K562 (cell line): ENCODE results near the gene GNAI2. TPM values are rescaled to one million over a fixed set of nuclear protein-coding genes. Genes with fewer than 3 reads are reported as not detected.
A peak's percentile ranks its signal among the peaks of the same experiment; 100 is the strongest.

ENCODE experiments used
- CGGBP1 ChIP-seq: fragments of 250-450 bp; sonication (Bioruptor Pico); IDR thresholded peaks from 2 replicates; pipeline ENCODE4 v1.9.0; 2021; ENCODE audit warnings: mild to moderate bottlenecking
- GABPA ChIP-seq: fragments of 200-800 bp; sonication (Bioruptor generic); conservative IDR thresholded peaks from 2 replicates; pipeline ENCODE4 v1.6.1; 2016; ENCODE audit warnings: low read depth, missing genetic modification characterization, missing compliant biosample characterization
- MEIS2 ChIP-seq: fragments of 450-650 bp; IDR thresholded peaks from 2 replicates; pipeline ENCODE4 v1.6.1; 2014; ENCODE audit warnings: mild to moderate bottlenecking; ENCODE audit not compliant: partially characterized antibody
- MTA3 ChIP-seq: fragments of 450-650 bp; formaldehyde crosslinking; IDR thresholded peaks from 2 replicates; pipeline ENCODE4 v1.6.1; 2017; ENCODE audit warnings: mild to moderate bottlenecking, borderline replicate concordance
- NKRF ChIP-seq: fragments of 450-650 bp; IDR thresholded peaks from 2 replicates; pipeline ENCODE4 v1.6.1; 2016; ENCODE audit warnings: borderline replicate concordance
- PHF20 ChIP-seq: fragments of 450-650 bp; IDR thresholded peaks from 2 replicates; pipeline ENCODE4 v1.6.1; 2018; ENCODE audit not compliant: partially characterized antibody
- POLR2H ChIP-seq: IDR thresholded peaks from 2 replicates; pipeline ENCODE4 v1.6.1; 2016; ENCODE audit warnings: missing genetic modification characterization, low read depth, mild to moderate bottlenecking, control low read depth, missing compliant biosample characterization, moderate library complexity
- SMARCC2 ChIP-seq: fragments of 450-650 bp; IDR thresholded peaks from 2 replicates; pipeline ENCODE4 v1.6.1; 2017; ENCODE audit warnings: antibody characterized with exemption, moderate library complexity, mild to moderate bottlenecking, low read depth
- SRSF1 ChIP-seq: fragments of 200-400 bp; formaldehyde crosslinking; IDR thresholded peaks from 2 replicates; pipeline ENCODE4 v1.6.1; 2017; ENCODE audit warnings: mild to moderate bottlenecking, low read depth, low read length, moderate library complexity
- TEAD4 ChIP-seq, 2 experiments: sonication (generic) in 1 of 2; formaldehyde crosslinking in 1 of 2; IDR thresholded peaks; 2 replicates each; pipeline versions ENCODE4 v1.6.1 to v1.8.0; 2012 to 2022; ENCODE audit warnings: borderline replicate concordance in 1 of 2, inconsistent platforms in 1 of 2, low read length in 1 of 2, mild to moderate bottlenecking in 1 of 2, missing genetic modification reagents in 1 of 2
- ZBTB43 ChIP-seq: sonication (generic); formaldehyde crosslinking; IDR thresholded peaks from 2 replicates; pipeline ENCODE4 v1.8.0; 2023; ENCODE audit warnings: mild to moderate bottlenecking, missing genetic modification reagents
- ZNF695 ChIP-seq: fragments of 450-650 bp; formaldehyde crosslinking; IDR thresholded peaks from 2 replicates; pipeline ENCODE4 v1.4.0; 2020; ENCODE audit warnings: mild to moderate bottlenecking, moderate library complexity
- polyA plus RNA-seq, 8 experiments: library from polyadenylated mRNA; depleted of rRNA in 4 of 8; stranded (reverse) in 5 of 8; unstranded in 3 of 8; fragments of >200 nt; fragmentation: Nextera tagmentation in 2 of 8; fragmentation: Illumina TruSeq in 1 of 8; extraction: Ambion mirVana in 2 of 8; extraction: Trizol in 1 of 8; gene quantifications; 2 replicates each; pipeline versions ENCODE4 v1.2.1 to v1.2.3, GENCODE V29; 2011 to 2014; ENCODE audit warnings: inconsistent platforms in 1 of 8, missing spikeins in 1 of 8
- total RNA-seq, 7 experiments: library from RNA; depleted of rRNA in 6 of 7; stranded (reverse); fragments of >200 nt in 6 of 7; fragmentation: Illumina TruSeq in 2 of 7; extraction: Trizol in 2 of 7; gene quantifications; 2 replicates each; pipeline versions ENCODE4 v1.2.1 to v1.2.3, GENCODE V29; 2011 to 2021; ENCODE audit warnings: low replicate concordance in 1 of 7
- TF ChIP-seq, protein P1 (sequence below): fragments of 250-450 bp; sonication (Bioruptor Pico); IDR thresholded peaks from 2 replicates; pipeline ENCODE4 v1.8.0; 2021; ENCODE audit warnings: moderate library complexity, mild to moderate bottlenecking, inconsistent platforms
- TF ChIP-seq, protein P2 (sequence below): fragments of 200-800 bp; sonication (Bioruptor generic); IDR thresholded peaks from 2 replicates; pipeline ENCODE4 v1.6.1; 2017; ENCODE audit warnings: missing genetic modification characterization, missing compliant biosample characterization
- TF ChIP-seq, protein P3 (sequence below): fragments of 450-650 bp; formaldehyde crosslinking; IDR thresholded peaks from 2 replicates; pipeline ENCODE4 v1.4.0; 2020; ENCODE audit warnings: mild to moderate bottlenecking, moderate library complexity
- TF ChIP-seq, protein P4 (sequence below): fragments of 250-450 bp; sonication (Bioruptor Pico); IDR thresholded peaks from 2 replicates; pipeline ENCODE4 v1.5.0; 2021

Gene GNAI2
- total and polyA plus RNA-seq, 9 of the 15 experiments (the other 6 are each of a cell fraction or from before 2014, with no cell fraction given) = 1.1 to 72.2 (median 42.7) TPM

DNA sequence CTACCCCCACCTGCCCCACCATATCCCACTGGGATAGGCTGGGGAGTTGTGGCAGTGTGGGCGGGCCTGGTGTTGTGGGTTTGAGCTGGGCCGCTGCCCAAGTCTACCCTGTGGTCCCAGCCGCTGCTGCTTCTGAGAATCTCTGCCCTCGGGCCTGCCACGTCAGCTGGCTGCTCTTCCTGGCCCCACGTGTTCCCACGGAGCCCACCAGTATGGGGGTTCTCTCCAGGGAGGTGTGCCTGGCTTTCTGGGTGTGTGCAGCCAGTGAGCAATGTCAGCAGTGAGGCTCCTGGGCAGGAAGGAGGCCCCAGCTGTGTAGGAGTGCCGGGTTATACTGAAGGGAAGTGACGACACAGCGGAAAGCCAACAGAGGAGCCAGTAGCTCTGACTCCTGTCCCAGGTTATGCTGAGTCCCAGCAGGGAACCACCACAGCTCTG is 10.5 kb downstream of the GNAI2 start (continued):
- TF ChIP-seq ZBTB43 (no peak), MTA3 (no peak), SMARCC2 (no peak), ZNF695 (CRISPR knock-in tag) (no peak), POLR2H (tag) (no peak), NKRF (0 out of 2 replicates have a peak, but pooled peaks have one; percentile 31), TEAD4 (IDR thresholded peaks at IDR 0.05; ENCODE audit: low read length) (no peak), TEAD4 (CRISPR knock-in tag; IDR thresholded peaks at IDR 0.05; ENCODE audit: borderline replicate concordance) (no peak), CGGBP1 (CRISPR knock-in tag) (no peak), GABPA (tag) (peak; percentile 87), PHF20 (no peak), SRSF1 (no peak), MEIS2 (no peak)
- TF ChIP-seq, protein P1, sequence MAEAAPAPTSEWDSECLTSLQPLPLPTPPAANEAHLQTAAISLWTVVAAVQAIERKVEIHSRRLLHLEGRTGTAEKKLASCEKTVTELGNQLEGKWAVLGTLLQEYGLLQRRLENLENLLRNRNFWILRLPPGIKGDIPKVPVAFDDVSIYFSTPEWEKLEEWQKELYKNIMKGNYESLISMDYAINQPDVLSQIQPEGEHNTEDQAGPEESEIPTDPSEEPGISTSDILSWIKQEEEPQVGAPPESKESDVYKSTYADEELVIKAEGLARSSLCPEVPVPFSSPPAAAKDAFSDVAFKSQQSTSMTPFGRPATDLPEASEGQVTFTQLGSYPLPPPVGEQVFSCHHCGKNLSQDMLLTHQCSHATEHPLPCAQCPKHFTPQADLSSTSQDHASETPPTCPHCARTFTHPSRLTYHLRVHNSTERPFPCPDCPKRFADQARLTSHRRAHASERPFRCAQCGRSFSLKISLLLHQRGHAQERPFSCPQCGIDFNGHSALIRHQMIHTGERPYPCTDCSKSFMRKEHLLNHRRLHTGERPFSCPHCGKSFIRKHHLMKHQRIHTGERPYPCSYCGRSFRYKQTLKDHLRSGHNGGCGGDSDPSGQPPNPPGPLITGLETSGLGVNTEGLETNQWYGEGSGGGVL (CRISPR knock-in tag) = no peak
- TF ChIP-seq, protein P2, sequence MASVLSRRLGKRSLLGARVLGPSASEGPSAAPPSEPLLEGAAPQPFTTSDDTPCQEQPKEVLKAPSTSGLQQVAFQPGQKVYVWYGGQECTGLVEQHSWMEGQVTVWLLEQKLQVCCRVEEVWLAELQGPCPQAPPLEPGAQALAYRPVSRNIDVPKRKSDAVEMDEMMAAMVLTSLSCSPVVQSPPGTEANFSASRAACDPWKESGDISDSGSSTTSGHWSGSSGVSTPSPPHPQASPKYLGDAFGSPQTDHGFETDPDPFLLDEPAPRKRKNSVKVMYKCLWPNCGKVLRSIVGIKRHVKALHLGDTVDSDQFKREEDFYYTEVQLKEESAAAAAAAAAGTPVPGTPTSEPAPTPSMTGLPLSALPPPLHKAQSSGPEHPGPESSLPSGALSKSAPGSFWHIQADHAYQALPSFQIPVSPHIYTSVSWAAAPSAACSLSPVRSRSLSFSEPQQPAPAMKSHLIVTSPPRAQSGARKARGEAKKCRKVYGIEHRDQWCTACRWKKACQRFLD (CRISPR knock-in tag) = no peak
- TF ChIP-seq, protein P3, sequence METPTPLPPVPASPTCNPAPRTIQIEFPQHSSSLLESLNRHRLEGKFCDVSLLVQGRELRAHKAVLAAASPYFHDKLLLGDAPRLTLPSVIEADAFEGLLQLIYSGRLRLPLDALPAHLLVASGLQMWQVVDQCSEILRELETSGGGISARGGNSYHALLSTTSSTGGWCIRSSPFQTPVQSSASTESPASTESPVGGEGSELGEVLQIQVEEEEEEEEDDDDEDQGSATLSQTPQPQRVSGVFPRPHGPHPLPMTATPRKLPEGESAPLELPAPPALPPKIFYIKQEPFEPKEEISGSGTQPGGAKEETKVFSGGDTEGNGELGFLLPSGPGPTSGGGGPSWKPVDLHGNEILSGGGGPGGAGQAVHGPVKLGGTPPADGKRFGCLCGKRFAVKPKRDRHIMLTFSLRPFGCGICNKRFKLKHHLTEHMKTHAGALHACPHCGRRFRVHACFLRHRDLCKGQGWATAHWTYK = no peak
- TF ChIP-seq, protein P4, sequence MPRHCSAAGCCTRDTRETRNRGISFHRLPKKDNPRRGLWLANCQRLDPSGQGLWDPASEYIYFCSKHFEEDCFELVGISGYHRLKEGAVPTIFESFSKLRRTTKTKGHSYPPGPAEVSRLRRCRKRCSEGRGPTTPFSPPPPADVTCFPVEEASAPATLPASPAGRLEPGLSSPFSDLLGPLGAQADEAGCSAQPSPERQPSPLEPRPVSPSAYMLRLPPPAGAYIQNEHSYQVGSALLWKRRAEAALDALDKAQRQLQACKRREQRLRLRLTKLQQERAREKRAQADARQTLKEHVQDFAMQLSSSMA (CRISPR knock-in tag) = no peak
